ENCODE measurements around the gene ARHGEF28. TPM values are rescaled to one million over a fixed set of nuclear protein-coding genes. Genes with fewer than 3 reads are reported as not detected.

Gene ARHGEF28
- total RNA-seq, 1 donor from 2014 or later = 8.5 TPM

DNA sequence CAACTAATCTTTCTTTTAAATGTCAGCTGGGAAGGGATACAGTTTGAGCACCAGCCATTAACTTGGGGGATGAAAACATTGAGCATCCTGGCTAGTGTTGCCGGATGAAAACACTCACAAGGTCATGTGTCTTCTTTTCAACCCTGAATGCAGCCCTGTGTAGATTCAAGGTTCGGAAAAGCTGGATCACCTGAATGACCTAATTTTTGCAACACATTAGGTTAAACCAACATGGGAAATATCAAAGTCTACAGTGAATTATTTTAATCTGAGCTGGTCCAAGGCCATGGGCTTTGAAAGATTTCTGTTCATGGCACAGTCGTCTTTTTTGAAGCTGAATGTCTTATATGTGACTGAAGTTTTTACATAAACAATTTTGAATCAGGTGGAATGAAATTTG lies 281.2 kb downstream of the ARHGEF28 start:
- no peaks in the 10 kb centered on the region for H3K9me3 ChIP-seq (ENCODE audit: insufficient read depth, low read depth, low read length)
- Mint-ChIP-seq H3K36me3 (ENCODE audit: low read depth, unreplicated experiment) (peaks cover 7% of the 10 kb centered on the region), H3K27me3 (ENCODE audit: low read depth, unreplicated experiment) (no peaks in the 10 kb centered on the region), H3K4me1 (ENCODE audit: low read depth, unreplicated experiment) (peaks cover 8% of the 10 kb centered on the region), H3K4me3 (ENCODE audit: unreplicated experiment) (no peak overlapping the region), H3K27ac (ENCODE audit: unreplicated experiment) (no peak overlapping the region), H3K9me3 (ENCODE audit: unreplicated experiment) (peaks cover 4% of the 10 kb centered on the region)
- no peak overlapping the region for H3K4me3 ChIP-seq (ENCODE audit: insufficient read depth, low read depth, low read length)
- H3K4me2 ChIP-seq (ENCODE audit: low read length) = no peak overlapping the region
- H3K9ac ChIP-seq (ENCODE audit: low read length) = no peak overlapping the region
- no peak overlapping the region for H2AFZ ChIP-seq (ENCODE audit: low read depth, low read length)
- no peaks in the 10 kb centered on the region for H4K20me1 ChIP-seq (ENCODE audit: insufficient read depth, low read length)
- no peak for TF ChIP-seq EZH2 (IDR thresholded peaks at IDR 0.05; ENCODE audit: insufficient read depth, low read length)
- TF ChIP-seq, protein P1, sequence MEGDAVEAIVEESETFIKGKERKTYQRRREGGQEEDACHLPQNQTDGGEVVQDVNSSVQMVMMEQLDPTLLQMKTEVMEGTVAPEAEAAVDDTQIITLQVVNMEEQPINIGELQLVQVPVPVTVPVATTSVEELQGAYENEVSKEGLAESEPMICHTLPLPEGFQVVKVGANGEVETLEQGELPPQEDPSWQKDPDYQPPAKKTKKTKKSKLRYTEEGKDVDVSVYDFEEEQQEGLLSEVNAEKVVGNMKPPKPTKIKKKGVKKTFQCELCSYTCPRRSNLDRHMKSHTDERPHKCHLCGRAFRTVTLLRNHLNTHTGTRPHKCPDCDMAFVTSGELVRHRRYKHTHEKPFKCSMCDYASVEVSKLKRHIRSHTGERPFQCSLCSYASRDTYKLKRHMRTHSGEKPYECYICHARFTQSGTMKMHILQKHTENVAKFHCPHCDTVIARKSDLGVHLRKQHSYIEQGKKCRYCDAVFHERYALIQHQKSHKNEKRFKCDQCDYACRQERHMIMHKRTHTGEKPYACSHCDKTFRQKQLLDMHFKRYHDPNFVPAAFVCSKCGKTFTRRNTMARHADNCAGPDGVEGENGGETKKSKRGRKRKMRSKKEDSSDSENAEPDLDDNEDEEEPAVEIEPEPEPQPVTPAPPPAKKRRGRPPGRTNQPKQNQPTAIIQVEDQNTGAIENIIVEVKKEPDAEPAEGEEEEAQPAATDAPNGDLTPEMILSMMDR (IDR thresholded peaks at IDR 0.05; ENCODE audit: insufficient read depth, low read depth, low read length) = no peak
- no peaks in the 10 kb centered on the region for H3K79me2 ChIP-seq (ENCODE audit: insufficient read depth, low read length)
- FAIRE-seq = no peak
- H3K36me3 ChIP-seq (ENCODE audit: insufficient read depth, low read length) = peaks cover 4% of the 10 kb centered on the region
- no peak for DNase-seq (ENCODE audit: low read depth)
- no peak overlapping the region for H3K27ac ChIP-seq (ENCODE audit: low read depth, low read length)
- no peaks in the 10 kb centered on the region for H3K27me3 ChIP-seq (ENCODE audit: insufficient read depth, low read length)
- no peaks in the 10 kb centered on the region for H3K4me1 ChIP-seq (ENCODE audit: insufficient read depth, low read length)

DNA sequence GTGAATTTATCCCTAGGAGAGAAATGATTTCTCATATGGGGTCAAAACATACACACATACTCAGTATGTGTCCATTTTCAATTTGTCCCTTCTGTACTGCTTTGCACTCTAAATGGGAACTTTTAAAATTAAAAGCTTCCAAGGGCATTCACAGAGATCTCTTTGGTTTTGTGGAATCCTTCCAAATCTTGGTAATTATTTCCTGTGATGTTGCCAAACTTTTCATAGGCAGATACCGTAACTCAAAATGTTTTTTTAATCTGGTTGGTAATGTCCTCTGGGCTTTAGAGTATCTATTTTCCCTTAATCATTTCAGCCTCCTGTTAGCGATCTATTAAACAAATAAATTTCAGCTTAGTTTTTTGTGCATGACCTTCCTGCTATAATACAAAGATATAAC lies 282.4 kb downstream of the ARHGEF28 start:
- Mint-ChIP-seq H3K36me3 (ENCODE audit: low read depth, unreplicated experiment) (peaks cover 7% of the 10 kb centered on the region), H3K27me3 (ENCODE audit: low read depth, unreplicated experiment) (no peaks in the 10 kb centered on the region), H3K4me3 (ENCODE audit: unreplicated experiment) (no peak overlapping the region), H3K27ac (ENCODE audit: unreplicated experiment) (no peak overlapping the region), H3K4me1 (ENCODE audit: low read depth, unreplicated experiment) (peaks cover 15% of the 10 kb centered on the region), H3K9me3 (ENCODE audit: unreplicated experiment) (peaks cover 4% of the 10 kb centered on the region)
- H3K27me3 ChIP-seq (ENCODE audit: insufficient read depth, low read length) = no peaks in the 10 kb centered on the region
- H3K4me1 ChIP-seq (ENCODE audit: insufficient read depth, low read length) = no peaks in the 10 kb centered on the region
- no peaks in the 10 kb centered on the region for H3K79me2 ChIP-seq (ENCODE audit: insufficient read depth, low read length)
- H3K36me3 ChIP-seq (ENCODE audit: insufficient read depth, low read length) = peaks cover 4% of the 10 kb centered on the region
- FAIRE-seq (peak; percentile 17), DNase-seq (ENCODE audit: low read depth) (no peak)
- TF ChIP-seq EZH2 (IDR thresholded peaks at IDR 0.05; ENCODE audit: insufficient read depth, low read length) = no peak
- TF ChIP-seq, protein P1 (IDR thresholded peaks at IDR 0.05; ENCODE audit: insufficient read depth, low read depth, low read length) = no peak
- no peak overlapping the region for H3K9ac ChIP-seq (ENCODE audit: low read length)
- no peaks in the 10 kb centered on the region for H4K20me1 ChIP-seq (ENCODE audit: insufficient read depth, low read length)
- no peak overlapping the region for H2AFZ ChIP-seq (ENCODE audit: low read depth, low read length)
- no peak overlapping the region for H3K4me2 ChIP-seq (ENCODE audit: low read length)
- no peak overlapping the region for H3K4me3 ChIP-seq (ENCODE audit: insufficient read depth, low read depth, low read length)
- no peak overlapping the region for H3K27ac ChIP-seq (ENCODE audit: low read depth, low read length)
- H3K9me3 ChIP-seq (ENCODE audit: insufficient read depth, low read depth, low read length) = no peaks in the 10 kb centered on the region

DNA sequence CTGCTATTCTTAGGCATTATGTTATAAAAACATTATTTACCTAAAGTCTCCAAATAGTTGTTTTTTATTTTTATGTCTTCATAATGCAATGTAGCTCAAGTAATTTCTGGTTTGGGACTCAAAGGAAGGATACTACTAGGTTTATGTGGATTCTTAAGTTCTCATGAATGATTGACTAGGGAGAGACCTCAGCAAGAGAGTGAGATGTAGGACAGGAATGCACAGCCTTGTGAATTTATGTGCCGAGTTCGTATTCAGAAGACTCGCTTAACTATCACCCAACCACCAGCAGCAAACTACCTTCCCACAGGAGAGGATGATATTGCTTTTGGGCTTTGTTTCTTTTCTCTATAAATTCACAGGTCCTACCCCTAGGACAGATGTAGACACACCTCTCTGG lies 282.9 kb downstream of the ARHGEF28 start:
- no peak overlapping the region for H3K4me2 ChIP-seq (ENCODE audit: low read length)
- TF ChIP-seq, protein P1 (IDR thresholded peaks at IDR 0.05; ENCODE audit: insufficient read depth, low read depth, low read length) = no peak
- no peak for TF ChIP-seq EZH2 (IDR thresholded peaks at IDR 0.05; ENCODE audit: insufficient read depth, low read length)
- no peak overlapping the region for H2AFZ ChIP-seq (ENCODE audit: low read depth, low read length)
- H3K4me1 Mint-ChIP-seq (ENCODE audit: low read depth, unreplicated experiment) = peaks cover 15% of the 10 kb centered on the region
- peaks cover 4% of the 10 kb centered on the region for H3K9me3 Mint-ChIP-seq (ENCODE audit: unreplicated experiment)
- H3K4me3 ChIP-seq (ENCODE audit: insufficient read depth, low read depth, low read length) = no peak overlapping the region
- no peaks in the 10 kb centered on the region for H4K20me1 ChIP-seq (ENCODE audit: insufficient read depth, low read length)
- H3K36me3 Mint-ChIP-seq (ENCODE audit: low read depth, unreplicated experiment) = peaks cover 7% of the 10 kb centered on the region
- no peaks in the 10 kb centered on the region for H3K27me3 Mint-ChIP-seq (ENCODE audit: low read depth, unreplicated experiment)
- no peak for FAIRE-seq
- H3K4me3 Mint-ChIP-seq (ENCODE audit: unreplicated experiment) = no peak overlapping the region
- DNase-seq (ENCODE audit: low read depth) = no peak
- H3K4me1 ChIP-seq (ENCODE audit: insufficient read depth, low read length) = no peaks in the 10 kb centered on the region
- no peaks in the 10 kb centered on the region for H3K27me3 ChIP-seq (ENCODE audit: insufficient read depth, low read length)
- no peak overlapping the region for H3K27ac Mint-ChIP-seq (ENCODE audit: unreplicated experiment)
- no peak overlapping the region for H3K27ac ChIP-seq (ENCODE audit: low read depth, low read length)
- H3K9ac ChIP-seq (ENCODE audit: low read length) = no peak overlapping the region
- no peaks in the 10 kb centered on the region for H3K9me3 ChIP-seq (ENCODE audit: insufficient read depth, low read depth, low read length)
- H3K36me3 ChIP-seq (ENCODE audit: insufficient read depth, low read length) = peaks cover 4% of the 10 kb centered on the region
- H3K79me2 ChIP-seq (ENCODE audit: insufficient read depth, low read length) = no peaks in the 10 kb centered on the region
